GM21515 (cell line): ENCODE results near the gene PHLDA2.
A peak's percentile ranks its signal among the peaks of the same experiment; 100 is the strongest.

Source experiments
- ATAC-seq: cut with Tn5 transposase; IDR thresholded peaks from one replicate; pipeline ENCODE4 v1.9.1; 2021; ENCODE audit not compliant: unreplicated experiment

Gene PHLDA2

GRCh38 chr11:2898366-2899079 is 30.7 kb downstream of the PHLDA2 start:
- no peak for ATAC-seq

GRCh38 chr11:2897048-2897447 is 32.2 kb downstream of the PHLDA2 start:
- no peak for ATAC-seq

DNA sequence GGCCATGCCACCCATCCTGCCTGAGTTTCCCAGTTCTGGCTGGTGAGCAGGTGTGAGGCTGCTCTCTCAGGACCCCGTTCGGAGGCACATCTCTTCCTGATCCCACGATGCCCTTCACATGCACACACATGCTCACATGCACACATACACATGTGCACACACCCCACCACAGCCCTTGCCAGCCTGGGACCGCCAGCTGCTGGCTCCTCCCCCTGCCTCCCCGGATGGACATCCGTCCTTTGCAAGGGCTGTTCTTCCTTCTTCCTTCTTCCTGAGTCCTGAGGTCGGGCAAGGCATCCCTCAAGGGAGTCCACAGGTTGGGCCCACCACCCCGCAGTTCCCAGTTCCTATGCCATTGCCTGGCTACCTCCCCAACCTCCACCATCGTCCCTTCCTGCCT is 33.2 kb downstream of the PHLDA2 start:
- no peak for ATAC-seq

GRCh38 chr11:2893935-2894334 is 35.3 kb downstream of the PHLDA2 start:
- ATAC-seq = no peak

DNA sequence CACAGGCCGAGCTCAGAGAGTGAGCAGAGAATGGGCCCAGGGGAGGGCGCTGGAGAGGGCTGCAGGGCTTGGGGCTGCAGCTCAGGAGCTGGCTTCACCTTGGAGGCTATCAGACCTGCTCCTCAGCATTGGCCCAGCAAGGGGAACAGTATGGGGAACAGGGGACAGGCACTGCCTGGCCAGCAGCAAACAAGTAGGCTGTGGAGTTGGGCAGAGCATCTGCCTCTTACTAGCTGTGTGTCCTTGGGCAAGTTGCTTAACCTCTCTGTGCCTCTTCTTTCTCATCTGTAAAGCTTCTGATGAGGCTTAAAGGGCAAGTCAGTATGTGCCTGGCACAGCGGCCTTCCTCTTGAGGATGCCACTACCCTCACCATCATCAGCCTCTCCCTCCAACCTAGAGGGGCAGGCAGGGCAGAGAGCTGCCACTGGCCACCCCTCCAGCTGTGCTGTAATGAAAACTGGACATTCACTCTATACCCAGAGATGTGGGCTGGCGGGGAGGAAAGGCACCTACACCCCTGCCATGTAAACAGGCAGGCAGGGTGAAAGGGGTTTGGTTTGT is 36.2 kb downstream of the PHLDA2 start:
- ATAC-seq = no peak

GRCh38 chr11:2892215-2892966 is 36.8 kb downstream of the PHLDA2 start:
- ATAC-seq = no peak

DNA sequence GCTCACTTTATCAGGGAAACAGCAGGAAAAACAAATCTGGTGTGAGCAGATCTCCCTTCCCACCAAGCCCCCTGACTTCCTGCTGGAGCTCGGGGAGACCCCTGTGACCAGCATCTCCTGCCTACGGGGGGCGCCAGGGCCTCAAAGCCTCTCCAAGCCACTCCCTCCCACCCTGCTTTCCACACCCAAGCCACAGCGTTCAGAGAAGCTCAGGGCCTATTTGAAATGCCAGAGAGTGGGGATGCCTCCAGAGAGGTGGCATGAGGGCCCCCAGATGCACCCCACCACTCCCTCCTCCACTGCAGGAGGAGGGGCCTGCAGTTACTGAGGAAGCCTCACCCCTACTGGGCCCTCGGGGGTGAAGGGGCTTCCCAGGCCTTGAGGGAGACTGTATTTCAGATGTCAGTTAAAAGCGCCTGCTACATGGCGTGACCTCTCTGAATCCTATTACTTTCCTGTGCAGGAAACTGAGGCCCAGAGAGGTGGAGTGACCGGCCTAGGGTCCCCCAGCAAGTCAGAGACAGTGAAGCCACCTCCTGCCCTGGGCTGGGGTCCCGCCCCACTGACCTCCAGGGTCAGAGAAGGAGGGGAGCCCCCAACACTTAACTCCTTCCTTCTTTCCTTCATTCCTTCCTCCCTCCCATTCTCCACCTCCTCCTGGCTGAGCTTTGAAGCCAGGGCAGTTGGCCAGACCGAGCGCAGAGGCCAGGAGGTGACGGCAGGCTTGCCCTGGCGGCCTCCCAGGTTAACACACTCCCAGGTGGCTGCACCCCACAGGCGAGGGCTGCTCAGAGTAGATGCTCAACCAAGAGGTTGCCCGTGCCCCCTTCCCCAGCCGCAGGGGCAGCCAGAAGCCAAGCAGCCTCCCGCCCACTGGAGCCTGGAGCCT is 37.6 kb downstream of the PHLDA2 start:
- no peak for ATAC-seq

DNA sequence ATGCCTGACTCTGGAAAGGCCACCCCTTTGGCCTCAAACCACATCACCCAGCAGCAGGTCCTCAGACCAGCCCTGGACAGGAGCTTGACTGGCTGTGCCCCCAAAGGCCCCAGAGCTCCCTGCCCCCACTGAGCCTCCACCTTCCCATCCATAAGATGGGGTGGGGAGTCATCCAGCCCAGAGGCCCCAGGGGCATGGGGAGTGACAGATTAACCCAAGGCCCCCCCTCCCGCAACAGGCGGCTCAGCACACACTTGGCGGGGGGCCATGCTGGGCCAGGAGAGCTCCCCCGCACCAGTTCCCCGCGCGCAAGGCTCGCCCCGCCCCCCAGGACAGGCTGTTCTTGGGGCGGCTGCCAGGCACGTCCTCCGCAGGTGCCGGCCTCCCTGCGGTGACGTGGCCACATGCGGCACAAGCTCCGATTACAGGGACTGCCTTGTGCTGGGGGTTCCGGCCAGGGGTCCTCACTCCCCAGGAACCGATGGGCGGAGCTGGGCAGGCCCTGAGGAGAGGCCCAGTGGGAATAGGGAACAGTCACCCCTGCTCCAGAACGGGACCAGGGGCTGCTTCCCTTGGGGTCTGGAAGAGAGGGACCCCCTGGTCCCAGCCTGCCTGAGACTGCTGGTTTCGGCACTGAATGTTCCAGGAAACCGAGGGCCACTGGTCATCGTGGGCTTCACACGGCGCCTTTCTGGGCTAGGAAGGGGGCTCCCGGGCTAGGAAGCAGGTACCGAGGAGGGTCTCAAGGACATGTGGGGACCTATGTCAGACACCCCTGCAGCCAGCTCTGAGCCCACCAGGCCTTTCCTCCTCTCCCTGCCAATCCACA is 38.5 kb downstream of the PHLDA2 start:
- no peak for ATAC-seq

DNA sequence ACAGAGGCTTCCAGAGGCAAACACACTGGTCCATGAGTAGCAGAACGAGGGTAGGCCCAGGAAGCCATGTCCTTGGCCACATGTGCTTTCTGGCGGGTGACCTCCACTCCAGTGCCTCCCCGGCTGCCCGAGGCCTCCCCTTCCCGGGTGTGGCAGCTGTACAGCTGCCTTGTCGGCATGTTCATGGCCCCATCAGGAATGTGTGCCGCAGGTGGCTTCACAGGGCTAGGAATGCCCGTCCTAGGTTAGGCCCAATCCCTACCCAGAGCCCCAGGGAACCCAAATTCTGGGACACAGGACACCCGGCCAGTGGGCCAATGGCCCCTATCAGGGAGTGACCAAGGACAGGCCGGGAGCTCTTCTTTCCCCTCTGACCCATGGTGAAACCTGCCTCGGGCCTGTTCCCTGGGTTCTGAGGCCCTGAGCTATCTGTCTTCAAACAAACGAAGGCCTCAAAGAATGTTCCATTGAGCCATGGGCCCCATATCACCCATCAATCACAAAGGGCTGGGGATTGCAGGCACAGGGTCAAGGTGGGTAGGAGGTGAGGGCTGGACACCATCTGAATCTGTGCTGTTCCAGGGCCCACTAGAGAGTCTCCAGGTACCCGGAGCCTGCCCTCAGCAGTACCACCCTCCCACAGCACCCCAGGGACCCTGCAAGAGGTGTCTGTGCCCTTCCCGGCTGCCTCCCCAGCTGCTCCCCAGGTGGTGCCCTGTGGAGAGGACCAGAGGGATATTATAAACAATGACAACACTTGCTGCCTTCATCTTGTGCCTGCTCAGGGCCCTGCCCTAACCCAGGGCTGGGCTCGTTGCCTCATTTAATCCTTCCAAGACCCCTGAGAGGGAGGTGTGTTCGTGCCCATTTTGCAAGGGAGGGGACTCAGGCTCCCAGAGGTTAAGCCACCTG is 39.6 kb downstream of the PHLDA2 start:
- no peak for ATAC-seq

DNA sequence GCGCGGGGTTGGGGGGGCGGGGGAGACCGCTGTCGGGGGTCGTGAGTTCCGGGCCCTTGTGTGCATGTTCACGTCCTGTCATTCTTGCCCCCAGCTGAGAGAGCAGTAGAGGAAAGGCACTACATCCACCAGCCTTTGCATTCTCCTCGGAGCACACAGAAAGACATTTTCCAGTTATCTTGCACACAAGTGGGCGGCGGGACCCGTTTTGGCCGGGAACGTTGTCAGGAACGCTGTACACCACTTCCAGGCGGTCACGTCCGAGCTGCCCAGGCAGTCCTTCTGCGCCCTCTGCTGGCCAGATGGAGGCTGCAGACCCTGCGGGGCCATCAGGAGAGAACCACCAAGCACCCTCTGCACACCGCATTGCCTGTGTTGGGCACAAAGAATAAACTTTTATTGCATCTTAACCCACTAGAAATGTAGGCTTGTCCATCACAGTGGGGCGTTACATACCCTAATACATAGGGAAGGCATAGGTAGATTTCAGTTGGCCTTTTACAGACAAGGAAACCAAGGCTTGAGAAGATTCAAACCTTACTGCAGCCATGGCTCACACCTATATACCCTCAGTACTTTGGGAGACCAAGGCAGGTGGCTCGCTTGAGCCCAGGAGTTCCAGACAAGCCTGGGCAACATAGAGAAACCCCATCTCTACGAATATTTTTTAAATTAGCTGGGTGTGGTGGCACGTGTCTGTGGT is 40.8 kb downstream of the PHLDA2 start:
- ATAC-seq = peak; percentile 36

GRCh38 chr11:2887515-2888195 is 41.6 kb downstream of the PHLDA2 start:
- ATAC-seq = no peak

DNA sequence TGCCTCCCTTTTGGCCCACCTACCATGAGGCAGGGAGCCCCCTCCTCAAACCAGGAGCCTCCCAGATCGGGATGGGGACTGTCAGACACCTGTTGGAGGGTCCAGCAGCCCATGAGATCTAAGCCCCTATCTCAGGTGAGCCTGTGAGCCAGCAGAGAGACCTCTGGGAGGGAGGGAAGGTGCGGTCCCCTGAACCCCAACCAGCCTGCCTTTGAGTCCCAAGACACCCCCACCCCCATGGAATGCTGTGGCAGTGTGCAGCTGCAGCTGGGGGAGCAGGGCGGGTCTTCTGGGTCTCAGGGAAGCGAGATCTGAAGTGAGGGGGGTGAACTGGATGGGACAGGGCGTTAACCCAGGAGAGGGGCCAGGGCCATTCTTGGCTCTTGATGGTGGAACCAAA is 42.3 kb downstream of the PHLDA2 start:
- ATAC-seq = no peak

DNA sequence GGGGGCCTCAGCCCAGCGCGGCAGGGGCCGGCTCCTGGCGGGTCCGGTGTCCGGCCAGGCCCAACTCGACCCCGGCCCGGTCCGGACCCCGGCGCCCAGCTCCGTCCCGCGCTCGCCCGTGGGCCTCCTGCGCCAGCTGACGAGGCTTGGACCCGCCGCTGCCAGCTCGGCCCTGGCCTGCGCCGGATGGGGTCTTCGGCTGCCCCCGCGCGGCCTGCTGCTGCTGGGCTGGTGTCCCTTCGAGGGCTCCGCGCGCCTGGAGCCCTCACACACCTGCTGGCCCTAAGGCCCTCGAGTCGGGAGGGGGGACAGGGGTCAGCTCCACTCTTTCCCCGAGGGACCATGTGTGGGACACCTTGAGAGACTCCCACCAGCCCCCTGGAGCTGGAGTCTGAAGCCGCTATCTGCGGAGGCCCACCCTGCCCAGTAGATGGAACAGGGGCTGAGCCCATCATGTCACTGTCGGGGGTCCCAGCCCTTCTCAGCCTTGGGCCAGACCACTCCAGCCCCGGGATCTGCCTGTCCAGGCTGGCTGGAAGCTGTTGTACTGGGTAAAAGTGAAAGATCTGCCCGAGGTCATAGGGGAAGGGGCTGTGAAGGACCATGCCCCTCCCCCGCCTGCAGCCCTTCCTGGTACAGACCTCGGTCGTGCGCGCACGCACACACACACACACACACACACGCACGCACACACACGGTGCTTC is 42.9 kb downstream of the PHLDA2 start:
- peak; percentile 3 for ATAC-seq

DNA sequence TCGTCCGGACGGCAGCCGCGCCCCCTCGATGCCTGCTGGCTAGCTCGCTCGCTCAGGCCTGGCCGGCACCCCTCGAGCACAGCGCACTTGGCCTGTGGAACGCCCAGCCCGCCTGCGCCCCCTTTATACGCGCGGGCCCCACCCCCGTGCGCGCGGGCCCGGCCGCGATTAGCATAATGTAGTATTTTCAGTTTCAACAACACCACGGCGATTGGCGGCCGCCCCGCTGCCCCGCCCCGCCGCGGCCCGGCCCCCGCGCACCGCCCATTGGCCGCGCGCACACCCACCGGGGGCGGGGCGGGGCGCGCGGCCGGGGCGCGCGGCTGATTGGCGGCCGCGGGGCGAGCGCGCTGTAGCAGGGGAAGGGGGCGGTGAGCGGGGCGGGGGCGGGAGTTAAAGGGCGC is 43.5 kb downstream of the PHLDA2 start, which contains the start of gene CDKN1C:
Gene CDKN1C, minus strand, starts transcription at position 98 of the 404 bp plus-strand sequence. CDS start 319 bp downstream, outside the sequence.
- ATAC-seq = peak; percentile 67

DNA sequence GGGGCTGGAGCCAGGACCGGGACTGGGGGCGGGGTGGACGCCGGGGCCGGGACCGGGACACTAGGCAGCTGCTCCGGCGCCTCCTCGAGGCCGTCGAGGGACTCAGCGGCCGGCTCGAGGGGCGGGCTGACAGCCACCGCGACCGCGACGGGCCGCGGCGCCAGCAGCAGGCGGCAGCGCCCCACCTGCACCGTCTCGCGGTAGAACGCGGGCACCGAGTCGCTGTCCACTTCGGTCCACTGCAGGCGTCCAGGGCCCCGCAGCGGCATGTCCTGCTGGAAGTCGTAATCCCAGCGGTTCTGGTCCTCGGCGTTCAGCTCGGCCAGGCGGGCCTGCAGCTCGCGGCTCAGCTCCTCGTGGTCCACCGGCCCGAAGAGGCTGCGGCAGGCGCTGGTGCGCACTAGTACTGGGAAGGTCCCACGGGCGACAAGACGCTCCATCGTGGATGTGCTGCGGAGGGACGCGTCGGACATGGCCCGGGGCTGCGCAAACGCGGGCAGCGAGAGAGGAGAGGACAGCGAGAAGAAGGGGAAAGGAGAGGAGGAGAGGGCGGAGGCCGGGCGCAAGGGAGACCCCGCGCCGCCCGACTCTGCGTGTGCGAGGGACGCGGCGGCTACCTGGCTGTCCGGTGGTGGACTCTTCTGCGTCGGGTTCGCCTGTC is 44.1 kb downstream of the PHLDA2 start:
- ATAC-seq = no peak

GRCh38 chr11:2883979-2884815 is 45.0 kb downstream of the PHLDA2 start:
- no peak for ATAC-seq
